HG03460 (cell line): ENCODE measurements around the gene LHX5.

Experiments used
- ATAC-seq: cut with Tn5 transposase; IDR thresholded peaks from one replicate; pipeline ENCODE4 v1.9.1; 2021; ENCODE audit not compliant: unreplicated experiment

The LHX5 gene

DNA sequence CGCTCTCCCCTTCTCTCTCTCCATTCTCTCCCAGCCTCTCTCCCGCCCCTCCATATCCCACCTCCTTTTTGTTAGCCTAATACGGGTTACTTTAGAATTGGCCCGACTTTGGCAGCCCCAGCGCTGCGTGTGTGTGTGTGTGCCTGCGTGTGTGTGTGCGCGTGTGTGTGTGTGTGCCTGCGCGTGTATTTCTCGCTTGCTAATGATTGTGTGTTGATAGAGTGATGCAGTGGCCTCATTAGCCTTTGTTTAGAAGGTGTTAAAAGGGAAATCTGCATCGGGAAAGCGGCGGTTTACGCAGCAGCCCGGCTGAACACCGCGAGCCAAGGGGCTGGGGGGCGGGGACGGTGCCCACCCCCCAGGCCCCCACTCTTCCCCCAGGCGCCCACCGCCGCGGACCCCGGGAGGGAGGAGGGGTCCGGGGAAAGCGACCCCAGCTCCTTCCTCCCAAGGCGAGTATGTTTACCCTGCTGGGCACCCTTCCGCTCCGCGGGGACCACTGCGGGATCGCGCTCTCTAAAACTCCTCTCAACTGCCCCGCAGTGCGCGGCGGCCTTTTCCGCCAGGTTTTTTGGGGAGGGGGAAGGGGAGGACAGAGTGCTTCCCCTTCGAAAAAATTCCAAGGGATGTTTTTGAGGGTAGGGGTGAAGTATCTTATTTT, 6.8 kb upstream of the LHX5 start:
- ATAC-seq: no peak

DNA sequence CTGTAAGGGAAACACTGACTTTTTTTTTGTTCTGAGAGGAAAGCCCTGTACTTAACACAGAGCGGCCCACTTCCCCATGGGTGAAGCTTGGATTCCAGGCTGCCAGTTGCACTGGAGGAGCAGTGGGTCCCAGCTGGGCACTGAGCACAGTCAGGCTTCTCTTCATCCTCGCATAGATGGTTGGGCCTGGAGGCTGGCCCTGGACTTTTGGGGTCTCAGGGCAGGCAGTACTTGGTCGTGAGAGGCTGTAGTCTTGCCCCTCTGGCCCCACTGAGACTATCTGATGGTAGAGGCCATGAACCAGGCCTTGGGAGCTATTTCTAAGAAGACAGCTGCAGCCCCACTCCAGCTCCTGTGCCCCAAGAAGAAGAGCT, 6.2 kb upstream of the LHX5 start:
- ATAC-seq: no peak

DNA sequence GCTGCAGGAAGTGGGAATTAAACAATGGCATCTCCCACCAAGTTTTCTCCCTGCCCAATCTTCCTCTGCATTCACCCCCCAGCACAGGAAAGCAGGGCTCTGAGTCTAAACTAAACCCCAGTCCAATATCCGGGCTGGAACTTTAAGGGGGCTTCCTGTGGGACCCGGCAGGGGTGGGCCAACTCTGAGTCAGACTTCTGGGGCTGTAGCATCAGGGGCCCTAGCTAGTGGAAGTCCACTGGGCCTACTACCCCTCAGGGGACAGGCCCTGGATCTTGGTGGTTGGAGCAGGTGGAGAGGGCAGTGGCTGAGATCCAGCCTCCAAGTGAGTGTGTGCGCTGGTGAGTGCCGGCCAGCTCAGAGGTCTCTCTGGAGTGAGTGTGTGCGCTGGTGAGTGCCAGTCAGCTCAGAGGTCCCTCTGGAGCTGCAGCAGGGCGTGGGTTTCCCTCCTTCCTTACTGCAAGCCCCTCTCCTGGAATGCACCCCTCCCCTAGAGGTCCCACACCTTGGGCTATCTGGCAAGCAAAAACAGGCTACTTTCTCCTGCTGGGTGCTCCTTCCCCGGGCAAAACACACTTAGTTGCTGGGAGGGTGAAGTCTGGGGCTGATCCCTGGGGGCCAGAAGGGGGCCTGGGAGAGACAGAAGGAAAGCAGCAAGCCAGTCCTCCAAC, 5.6 kb upstream of the LHX5 start:
- no peak for ATAC-seq

DNA sequence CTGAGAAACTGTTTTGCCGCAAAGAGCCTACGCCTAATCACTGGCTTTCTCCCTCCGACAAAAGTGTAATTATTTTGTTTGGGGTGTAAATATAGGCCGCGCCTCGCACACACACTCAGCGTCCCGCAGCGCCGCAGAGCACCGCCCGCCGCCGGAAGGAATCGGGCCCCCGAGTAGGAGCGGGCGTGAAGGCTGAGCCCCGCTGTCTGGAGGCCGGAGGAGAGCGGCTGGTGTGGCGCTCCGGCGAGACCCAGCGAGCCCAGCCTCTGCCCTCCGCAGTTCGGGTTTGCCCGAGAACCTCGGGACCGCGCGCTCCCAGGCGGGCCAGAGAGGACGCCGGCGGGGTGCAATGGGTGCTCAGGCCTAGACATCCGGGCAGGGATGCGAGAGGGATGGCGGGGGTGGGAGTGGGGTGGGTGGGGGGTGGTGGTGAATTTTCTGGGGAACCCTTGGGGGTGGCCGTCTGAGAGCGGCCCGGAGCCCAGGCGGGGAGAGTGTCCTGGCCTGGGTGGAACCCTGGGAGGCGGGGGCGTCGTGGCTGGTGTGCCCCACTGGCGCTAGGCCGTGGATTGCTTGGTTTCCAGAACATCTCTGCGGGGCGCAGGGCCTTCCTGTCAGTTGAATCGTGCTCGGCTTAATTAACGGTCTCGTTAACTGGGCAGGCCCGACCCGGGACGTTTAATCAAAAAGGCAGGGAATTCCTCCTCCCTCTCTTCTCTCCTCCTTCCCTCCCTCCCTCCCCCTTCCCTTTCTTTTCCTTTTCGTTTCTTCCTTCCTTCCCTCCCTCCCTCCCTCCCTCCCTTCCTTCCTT, 4.7 kb upstream of the LHX5 start:
- no peak for ATAC-seq

DNA sequence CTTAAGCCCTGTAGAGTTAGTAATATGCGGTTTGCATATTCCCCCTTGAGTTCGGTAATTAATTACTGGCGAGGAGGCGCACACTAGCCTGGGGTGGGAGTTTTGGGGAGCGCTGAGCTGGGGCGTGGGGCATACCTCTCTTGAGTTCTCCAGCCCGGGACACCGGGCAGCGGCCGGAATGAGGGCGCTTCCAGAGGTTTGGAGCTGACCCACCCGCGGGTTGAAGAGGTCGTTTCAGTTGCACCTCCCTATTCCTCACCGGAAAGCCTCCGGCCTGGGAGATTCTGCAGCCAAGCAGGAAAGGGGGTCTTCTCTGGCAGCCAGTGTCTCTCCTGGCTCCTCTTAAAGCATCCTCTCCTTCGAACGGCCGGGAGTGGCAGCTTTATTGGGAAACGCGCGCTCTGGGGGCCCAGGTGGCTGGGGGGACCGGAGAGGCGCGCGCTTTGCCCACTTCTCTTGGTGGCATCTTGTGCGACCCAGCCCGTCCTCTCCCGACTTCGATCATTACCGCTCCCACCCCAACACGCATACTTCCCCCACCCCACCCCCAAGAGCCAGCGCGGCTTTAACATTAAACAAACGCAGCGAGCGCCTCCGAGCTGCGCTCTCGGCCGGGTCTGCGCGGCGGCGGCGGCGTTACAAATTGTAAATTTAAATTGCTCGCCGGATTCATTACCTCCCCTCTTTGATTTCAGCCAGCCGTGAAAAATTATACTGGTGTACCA, 3.9 kb upstream of the LHX5 start:
- ATAC-seq: no peak

DNA sequence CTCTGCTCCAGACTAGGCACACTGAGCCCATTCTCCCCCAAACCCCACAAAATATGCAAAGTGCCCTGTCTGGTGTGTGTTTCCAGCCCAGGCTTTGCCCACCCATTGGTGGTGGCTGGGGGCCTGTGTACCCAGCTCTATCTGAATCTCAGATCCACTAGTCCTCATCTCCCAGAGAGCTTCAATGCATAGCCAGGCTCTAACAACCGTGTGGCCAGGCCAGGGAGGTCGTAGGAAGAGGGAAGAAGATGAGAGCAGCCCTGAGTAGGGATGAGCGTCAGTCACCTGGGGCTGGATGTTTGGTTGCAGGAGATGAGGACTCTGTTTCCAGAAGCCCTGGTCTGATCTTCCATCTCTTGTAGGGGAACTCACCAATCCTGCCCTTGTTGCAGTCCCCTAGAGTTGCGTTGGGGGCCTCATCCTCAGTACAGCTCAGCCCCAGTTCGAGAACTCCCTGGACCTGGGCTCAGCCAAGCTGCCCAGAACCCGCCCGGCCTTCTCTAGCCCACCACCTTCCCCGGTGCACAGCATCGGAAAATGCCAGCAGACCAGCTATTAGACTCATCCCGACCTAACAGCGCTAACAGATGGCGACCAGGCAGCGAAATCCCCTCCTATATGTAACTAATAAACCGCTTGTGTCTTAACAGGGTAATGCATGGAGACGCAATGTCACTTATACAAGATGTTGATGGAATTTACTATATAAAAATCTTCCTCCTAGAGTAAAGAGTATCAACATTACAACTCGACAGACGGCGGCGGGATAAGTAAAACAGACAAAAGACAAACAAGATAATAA, 3.2 kb upstream of the LHX5 start:
- ATAC-seq: no peak

DNA sequence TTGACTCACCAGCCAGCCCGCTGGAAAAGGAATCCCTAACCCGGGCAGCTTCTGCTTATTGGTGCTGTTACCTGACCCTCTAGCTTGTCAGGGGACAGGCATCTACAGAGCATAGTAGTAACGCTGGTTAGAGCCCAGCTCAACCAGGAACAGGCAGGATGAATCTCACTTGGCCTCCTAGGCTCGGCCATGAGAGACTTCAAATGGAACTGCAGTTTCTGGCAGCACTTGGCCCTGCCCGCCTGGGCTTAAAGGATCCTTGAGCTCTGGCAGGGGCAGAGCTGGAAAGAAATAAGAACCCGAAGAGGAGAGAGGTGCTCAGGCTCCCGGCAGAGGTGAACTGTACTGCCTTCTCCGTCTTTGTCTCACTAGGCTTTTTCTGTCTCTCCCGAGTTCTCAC, 2.3 kb upstream of the LHX5 start:
- ATAC-seq: no peak

DNA sequence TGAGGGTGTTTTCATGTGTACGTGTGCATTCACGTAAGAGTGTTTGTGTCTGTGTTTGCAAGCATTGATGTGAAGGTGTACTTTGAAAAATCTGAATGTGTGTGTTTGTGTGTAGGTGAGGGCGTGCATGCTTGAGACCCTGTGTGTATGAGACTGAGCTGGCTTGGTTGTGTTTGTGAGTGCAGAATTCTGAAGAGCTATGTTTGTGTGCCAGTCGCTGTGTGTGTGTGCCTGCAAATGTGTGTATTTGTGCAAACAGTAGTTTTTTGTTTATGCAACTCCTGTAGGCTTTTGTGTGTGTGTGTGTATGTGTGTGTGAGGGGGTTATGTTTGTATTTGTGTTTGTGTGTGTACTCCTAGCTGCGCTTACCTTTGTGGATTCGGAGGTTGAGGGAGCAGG, 1.7 kb upstream of the LHX5 start:
- ATAC-seq: no peak

DNA sequence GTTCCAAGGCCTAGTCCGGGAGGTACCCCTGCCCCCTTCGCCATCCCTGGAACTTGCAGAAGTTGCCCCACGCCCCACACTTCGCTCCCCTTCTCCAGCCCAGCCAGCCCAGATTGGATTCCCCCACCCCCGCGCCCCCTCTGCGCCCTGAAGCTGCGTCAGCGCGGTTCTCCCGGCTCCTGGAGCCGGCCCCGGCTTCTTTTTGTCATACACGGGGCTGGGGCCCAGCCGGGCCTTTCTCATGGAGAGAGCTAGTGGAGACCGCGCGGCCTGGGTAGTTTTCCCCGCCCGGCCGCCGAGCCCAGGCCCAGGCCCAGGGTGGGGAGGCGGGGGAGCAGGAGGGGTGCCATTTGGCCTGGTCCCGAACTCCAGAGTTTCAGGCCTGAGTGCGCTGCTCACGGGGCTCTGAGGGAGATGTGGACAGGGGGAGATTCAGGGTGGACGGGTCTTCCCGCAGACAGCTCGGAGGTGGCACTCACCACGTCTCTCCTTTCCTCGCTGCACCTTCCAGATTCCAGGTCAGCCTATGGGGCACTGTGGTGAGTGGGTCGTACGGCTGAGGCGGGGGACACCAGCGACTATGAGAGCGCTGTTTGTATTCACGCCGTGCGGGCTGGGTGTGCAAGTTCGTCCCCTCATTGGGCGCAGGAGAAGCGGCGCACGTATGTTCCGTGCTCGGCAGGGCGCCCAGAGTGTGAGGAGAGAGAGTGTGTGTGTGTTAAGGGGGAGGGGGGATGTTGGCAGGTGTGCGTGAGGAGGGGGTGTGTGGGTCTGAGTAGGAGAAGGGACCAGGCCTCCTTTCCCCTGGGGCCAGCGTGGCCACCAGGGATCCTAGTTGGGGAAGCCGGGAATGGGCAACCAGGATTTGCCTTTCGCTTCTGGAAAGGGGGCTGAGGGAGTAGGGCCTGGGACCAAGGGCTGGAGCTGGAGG, 785 bp upstream of the LHX5 start:
- ATAC-seq: no peak

DNA sequence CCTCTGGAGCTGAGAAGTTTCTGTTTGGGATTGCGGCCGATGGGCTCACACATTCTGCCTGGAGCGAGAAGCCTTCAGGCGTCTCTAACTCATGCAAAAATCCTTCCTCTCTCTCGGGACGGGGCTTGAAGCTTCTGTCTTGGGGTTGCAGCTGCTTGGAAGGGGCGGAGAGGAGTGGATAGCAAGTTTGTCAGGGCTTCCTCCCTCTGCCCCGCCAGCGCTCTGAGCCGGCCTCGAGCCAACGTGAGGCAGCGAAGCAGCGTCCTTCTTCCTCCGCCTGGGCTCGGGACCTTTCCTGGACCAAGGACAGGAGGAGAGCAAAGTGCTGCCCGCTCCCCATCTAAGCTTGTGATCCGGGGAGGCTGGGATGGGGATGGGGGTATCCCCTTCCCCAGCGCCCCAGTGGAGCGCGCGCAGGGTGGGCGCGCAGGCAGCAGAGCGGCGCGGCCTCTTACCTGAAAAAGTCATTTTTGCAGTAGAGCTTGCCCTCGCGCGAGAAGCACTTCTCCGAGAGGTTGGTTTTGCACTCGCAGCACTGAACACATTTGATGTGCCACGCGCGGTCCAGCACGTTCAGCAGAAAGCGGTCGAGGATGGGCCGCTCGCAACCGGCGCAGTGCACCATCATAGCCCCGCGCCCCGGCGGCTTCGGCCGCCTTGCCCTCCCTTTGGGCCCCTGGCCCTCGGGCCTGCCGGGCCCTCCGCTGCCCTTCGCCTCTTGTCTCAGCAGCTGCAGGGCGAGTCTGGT, 626 bp downstream of the LHX5 start:
- ATAC-seq: no peak

DNA sequence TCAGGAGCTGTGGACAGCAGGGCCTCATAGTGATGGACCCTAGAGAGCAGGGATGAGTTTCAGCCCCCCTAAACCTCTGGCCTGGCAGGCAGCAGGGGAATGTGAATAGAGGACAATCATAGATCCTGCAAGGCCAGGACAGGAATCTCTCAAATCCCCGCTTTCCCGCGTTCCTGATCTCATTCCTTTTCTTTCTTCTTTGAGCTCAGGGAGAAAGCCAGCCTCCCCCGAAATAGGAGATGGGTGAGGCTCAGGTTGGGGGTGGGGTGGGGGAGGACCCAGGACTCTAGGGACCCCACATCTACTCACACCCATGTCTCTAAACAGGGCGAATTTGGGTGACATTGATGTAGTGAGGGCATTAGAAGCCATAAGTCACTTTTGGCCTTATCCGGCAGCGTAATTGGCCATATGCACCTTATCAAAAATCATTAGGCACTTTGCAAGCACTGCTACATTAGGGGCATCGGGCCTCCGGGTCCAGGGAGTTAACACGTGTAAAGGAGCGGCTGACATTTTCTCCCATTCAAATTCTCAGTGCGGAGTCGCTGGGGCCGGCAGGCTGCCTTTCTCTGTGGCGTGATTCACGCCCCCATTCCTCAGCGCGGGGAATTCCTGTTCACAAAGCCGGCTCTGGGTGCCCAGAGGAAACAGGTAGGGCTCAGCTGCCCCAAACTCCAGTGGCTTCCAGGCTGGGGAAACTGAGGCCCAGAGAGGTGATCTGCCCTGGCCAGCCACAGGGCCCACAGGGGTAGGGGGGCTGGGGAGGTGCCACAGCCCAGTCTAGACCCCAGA, 1.5 kb downstream of the LHX5 start:
- no peak for ATAC-seq

DNA sequence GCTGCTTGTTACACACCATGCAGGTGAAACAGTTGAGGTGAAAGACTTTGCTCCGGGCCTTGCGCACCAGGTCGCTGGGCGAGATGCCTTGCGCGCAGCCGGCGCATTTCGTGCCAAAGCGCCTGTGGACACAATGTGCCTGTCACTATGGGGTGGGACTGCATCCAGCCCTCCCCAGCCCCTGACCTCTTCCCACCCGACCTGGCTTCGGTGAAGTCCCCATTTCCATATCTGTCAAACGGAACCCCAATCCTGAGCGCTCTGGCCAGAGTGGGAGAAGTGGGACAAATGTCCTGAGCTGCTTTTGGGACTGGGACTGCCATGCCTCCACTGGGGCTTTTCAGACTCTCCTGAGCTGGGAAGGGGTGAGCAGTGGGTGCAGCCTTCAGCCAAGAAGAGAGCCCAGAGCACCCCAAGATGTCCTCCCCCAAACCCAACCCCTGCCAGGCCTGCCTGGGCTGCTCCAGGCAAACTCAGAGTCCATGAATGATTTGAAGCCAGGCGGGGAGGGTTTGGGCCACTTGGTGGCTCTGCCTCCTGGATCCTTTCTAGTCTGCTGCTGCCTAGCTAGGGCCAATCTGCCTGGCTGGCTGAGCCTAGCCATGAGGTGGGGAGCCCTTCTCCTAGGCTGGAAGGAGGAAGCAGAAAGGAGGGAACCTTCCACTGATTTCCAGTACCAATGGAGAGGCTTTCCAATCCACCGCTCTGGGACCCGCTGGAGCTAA, 2.3 kb downstream of the LHX5 start:
- ATAC-seq: no peak

DNA sequence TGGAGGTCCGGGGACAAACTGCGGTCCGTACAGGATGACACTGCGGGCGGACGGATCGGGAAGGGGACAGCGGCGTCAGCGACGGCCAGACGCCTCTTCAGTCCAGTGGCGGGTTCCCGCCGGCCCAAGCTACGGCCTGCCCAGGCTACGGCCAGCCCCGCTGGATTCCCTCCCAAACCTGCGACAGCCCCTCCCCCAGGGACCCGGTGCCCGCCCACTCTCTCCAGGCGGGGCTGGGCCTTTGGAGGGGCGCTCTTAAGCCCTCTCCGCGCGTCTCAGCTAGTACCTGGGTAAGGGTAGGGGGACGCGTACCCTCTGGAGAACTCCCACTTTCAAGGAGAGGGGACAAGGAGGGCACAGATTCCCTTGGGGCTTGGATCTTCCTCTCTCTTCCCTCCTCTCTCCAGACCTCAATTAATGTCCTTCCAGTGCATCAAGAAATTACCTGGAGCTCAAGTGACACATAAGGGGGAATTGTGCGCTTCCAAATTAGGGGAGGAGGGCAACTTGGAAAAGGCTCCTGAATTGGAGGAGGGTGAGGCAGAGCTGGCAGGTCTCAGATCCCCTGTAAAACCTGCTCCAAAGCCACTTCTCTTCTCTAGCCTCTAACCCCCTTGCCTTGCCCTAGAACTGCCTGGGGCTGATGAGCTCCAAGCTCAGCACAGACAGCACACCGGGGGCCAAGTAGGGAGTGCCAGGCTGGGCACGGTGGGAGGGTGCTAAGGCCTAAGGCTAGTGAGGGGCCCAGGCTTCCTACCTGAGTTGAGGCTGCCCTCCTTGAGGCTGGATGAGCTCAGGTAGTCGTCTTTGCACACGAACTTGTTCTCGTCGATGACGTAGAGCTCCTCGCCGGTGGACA, 3.1 kb downstream of the LHX5 start:
- ATAC-seq: no peak

DNA sequence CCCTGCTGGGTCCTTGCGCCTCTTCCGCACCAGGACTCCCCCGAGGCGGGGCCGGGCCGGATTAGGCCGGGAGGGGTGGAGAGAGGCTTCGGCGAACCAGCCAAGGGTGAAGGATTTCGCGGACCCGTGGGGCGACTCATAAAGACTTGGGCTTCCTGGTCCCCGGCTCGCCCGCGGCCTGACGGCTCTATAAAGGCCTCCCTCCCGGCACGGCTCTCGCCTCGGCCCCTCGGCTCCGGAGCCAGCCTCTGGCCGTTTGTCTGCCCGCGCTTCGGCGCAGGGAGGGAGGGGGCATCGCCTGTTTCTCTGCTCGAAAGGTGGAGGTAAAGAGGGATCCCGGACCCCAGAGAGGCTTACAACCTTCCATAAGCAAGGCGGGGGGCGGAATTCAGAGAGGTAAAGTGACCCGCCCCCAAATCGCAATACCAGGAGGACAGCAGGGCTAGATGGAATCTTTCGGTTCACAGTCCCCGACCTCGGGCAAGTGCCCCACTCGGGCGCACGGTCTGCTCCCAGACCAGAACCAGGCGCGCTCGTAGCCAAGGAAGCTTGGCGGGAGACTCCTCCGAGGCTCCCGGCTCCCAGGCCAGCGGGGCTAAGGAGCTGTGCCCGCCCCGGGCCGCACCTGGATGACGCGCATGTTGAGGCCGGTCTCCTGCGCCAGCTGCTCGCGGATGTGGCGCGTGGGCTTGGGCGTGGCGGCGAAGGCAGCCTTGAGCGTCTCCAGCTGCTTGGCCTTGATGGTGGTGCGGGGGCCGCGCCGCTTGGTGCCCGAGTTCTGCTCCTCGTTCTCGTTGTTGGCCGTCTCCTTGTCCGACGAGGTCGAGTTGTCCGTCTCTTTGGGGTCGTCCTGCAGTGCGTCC, 3.9 kb downstream of the LHX5 start:
- ATAC-seq: no peak

DNA sequence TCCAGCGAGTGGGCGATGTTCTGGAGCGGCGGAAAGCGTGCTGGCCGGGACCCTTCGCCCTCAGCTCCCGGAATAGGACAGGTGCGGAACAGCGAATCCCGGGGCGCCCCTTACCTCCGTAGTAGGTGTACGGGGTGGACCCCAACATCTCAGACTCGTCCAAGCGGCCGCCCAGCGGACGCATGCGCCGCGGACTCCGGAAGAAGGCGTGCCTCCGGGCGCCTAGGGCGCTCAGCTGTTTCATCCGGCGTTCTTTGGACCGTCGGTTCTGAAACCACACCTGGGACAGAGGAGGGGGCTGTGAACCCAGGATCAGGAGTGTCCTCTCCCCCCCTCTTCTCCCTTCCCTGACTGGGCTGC, 4.5 kb downstream of the LHX5 start:
- no peak for ATAC-seq
